A172 (cell line): Measurements from ENCODE around the gene CYP2J2. TPM values are rescaled to one million over a fixed set of nuclear protein-coding genes. Genes with fewer than 3 reads are reported as not detected.
A peak's percentile ranks its signal among the peaks of the same experiment; 100 is the strongest.
"Not testable (repeated sequence)": the region's sequence is repeated elsewhere in the genome, so short reads cannot be mapped to it uniquely, and the experiment has no call there.

Source experiments
- DNase-seq: peaks from one replicate; pipeline ENCODE4 v3.0.0-alpha.2; 2015; ENCODE audit warnings: low spot score
- total RNA-seq: library from RNA; depleted of rRNA; stranded (reverse); fragments of >200 nt; shearing (Covaris generic); gene quantifications from 2 replicates; pipeline ENCODE4 v1.2.3, GENCODE V29; 2014; rRNA removed

The CYP2J2 gene, protein sequence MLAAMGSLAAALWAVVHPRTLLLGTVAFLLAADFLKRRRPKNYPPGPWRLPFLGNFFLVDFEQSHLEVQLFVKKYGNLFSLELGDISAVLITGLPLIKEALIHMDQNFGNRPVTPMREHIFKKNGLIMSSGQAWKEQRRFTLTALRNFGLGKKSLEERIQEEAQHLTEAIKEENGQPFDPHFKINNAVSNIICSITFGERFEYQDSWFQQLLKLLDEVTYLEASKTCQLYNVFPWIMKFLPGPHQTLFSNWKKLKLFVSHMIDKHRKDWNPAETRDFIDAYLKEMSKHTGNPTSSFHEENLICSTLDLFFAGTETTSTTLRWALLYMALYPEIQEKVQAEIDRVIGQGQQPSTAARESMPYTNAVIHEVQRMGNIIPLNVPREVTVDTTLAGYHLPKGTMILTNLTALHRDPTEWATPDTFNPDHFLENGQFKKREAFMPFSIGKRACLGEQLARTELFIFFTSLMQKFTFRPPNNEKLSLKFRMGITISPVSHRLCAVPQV
- 0.24 TPM in 1 of 2 replicates, not detected in the other for total RNA-seq

DNA sequence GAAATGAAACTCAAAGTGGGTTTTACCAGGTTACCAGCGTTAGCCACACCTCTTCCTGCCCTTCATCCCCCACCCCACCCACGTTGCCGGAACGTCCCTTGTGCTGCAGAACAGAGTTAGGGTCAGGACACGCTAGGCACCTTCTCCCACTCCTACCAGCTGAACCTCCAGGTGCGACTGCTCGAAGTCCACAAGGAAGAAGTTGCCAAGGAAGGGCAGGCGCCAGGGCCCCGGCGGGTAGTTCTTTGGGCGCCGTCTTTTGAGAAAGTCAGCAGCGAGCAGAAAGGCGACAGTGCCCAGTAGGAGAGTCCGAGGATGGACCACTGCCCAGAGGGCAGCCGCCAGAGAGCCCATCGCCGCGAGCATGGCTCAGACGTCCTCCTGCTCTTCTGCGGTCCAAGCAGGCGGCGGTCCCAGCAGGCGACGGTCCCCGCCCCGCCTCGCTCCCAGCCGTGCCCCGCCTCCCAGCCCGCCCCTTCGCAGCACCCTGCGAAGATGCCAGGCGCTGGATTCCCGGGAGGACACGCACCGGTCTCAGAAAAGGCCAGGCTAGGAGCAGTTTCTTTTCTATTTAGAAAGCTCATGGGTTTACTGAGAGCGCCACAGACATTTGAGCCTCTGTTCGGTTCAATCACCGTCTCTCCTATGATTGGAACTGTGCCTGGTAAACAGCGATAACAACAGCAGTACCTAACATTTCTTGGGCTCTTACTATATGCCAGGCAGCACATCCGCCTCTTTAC, at the start of gene CYP2J2:
CYP2J2 (minus strand) TSS at position 393 of the 743 bp plus-strand sequence; CDS start at position 366, 27 bp downstream.
- DNase-seq = no peak

- no peak for DNase-seq
Observed at GRCh38 chr1:59973719-59974118, 47.1 kb upstream of the CYP2J2 start.

DNA sequence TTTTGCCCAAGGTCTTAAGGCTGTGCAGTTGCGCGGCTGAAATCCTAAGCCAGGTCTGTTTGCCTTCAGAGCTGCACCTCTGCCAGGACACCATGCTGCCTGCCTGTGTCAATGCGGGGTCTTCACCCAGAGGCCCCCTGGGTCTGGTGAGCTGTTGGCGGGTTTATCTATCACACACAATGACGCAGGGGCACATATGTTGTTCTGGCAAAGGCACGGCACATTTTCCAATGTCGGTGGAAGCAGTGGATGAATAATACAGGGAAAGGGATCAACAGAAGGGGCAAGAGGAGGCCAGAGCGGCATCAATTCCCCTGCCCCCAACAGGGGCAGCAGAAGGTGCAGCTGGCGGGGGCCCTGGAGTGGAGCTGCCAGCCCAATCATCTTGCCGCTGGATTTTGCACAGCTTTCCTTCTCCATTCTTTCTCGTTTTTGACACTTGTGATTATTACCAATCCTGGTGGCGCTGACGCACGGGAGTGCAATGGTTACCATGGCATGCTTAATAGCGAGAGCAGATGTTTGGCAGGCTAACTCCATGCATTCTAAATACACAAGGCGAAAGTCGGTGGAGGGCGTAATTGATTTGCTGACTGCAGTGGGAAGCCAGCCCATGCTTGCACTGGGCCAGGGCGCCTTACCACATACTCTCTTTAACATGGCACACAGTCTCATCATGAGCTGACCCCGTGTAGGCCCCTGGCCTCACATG, 45.8 kb upstream of the CYP2J2 start:
- no peak for DNase-seq

DNA sequence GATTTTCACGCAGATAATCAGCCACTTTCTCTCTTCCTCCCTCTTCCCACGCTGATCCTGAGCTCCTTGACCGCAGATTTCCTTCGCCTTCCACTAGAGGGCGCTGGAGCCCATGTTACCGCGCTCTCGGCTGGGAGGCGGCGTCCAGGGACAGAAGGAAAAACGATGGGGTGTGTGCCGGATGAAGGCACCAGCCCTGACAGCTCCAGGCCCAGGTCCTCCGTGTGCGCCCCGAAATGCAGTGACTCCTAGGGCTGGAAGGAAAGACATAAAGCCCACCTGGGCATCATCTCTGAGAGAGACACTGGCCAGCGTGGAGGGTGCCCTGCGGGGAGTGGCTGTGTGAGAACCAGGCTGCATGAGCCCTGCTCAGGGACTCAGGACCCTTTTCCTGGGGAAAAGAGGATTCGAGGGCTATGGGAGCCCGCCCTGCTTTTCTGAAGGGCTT, 44.9 kb upstream of the CYP2J2 start:
- peak; percentile 32 for DNase-seq

DNA sequence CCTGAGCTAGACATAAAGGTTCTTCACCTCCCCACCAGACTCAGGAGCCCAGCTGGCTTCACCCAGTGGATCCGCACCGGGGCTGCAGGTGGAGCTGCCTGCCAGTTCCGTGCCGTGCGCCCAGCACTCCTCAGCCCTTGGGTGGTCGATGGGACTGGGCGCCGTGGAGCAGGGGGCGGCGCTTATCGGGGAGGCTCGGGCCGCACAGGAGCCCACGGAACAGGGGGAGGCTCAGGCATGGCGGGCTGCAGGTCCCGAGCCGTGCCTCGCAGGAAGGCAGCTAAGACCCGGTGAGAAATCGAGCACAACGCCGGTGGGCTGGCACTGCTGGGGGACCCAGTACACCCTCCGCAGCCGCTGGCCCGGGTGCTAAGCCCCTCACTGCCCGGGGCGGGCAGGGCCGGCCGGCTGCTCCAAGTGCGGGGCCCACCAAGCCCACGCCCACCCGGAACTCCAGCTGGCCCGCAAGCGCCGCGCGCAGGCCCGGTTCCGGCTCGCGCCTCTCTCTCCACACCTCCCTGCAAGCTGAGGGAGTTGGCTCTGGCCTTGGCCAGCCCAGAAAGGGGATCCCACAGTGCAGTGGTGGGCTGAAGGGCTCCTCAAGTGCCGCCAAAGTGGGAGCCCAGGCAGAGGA, 43.1 kb upstream of the CYP2J2 start:
- DNase-seq = not testable (repeated sequence)

DNA sequence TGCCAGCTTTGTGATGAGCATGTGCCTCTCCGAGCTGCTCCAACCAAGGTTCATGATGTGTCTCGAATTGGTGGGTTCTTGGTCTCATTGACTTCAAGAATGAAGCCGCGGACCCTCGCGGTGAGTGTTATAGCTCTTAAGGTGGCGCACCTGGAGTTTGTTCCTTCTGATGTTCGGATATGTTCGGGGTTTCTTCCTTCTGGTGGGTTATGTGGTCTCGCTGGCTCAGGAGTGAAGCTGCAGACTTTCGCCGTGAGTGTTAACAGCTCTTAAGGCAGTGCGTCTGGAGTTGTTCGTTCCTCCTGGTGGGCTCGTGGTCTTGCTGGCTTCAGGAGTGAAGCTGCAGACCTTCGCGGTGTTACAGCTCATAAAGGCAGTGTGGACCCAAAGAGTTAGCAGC, 42.2 kb upstream of the CYP2J2 start:
- DNase-seq = not testable (repeated sequence)

GRCh38 chr1:59967780-59968179, 41.2 kb upstream of the CYP2J2 start:
- no peak for DNase-seq

DNA sequence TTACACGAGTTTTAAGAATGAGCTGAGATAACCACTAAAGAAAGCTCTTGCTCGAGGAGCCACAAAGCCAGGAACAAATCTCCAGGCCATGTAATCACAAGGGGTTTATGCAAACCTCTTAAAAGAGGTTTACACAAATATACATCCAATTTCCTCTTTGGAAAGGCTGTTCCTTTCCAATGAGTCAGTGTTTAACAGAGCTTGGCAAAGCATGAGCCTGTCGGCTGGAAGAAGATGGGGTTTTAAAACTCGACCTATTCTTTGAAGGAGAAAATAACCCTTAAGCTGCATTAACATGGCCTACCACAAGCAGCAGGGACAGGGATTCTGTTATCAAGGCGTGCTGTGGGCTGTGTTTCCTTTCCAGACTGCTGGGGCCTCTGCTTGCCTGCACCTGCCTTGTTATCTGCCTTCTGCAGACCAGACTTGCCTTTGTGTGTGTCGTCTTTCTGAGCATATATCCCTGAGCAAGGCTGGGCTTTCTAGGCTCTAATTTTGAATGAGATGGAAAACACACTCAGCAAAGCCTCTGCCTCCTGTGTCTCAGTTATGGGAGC, 40.6 kb upstream of the CYP2J2 start:
- no peak for DNase-seq

- DNase-seq = no peak
Observed at GRCh38 chr1:59952065-59952464, 25.5 kb upstream of the CYP2J2 start.

- no peak for DNase-seq
Observed at GRCh38 chr1:59949648-59950047, 23.1 kb upstream of the CYP2J2 start.

GRCh38 chr1:59948990-59949389, 22.4 kb upstream of the CYP2J2 start:
- no peak for DNase-seq

DNA sequence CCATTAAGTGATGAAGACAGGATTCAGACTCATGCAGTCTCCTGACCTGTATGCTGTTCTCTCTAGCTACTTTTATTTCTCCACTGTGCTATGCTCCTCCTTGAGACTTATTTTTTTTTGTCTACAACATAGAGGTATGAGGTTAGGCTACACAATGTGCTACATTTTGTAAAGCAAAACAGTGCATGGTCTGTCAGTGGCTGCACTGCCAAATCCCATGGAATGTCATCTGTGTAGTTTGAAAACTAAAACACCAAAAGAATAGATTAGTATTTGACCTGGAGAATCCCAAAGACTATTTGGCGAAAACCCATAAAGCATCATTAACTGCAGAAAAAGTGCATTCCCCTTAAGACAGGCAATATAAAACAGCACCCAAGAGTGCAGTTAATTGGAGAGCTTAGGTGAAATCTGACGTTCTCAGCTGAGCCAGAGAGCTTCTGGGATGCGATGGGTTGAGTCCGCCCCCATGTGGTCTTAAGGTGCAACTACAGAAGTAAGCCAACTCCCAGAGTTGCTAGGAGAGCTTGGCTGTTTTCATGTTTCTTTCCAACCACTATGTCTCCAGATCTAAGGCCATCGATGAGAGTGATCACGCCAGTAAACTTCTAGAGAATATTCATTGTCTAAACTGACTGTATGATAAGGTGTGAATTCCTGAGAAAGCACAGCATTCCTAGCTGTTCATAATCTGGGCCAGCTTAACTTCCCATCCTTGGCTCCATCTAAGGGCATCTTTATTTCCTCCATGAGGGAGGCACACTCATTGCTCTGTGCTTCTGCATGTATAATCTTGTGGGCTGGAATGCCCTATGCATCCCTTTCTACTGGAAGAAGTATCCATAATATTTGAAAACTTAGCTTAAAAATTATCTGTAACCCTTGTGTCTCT, 20.7 kb upstream of the CYP2J2 start:
- DNase-seq = peak; percentile 45

DNA sequence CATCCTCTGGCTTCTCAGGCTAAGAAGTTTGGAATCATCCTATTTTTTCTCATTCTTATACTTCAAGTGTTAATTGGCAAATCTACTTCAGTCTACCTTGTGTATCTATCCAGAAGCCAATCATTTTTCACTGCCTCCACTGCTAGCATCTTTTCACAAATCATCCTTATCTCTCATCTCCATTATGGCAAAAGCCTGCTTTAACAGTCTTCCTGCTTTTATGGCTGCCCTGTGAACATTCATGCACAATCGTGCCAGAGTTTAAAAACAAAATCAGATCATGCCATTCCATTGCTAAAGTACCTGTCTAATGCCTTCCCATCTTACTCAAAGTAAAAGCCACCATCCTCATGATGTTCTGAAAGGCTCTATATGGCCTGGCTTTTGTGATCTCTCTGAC, 19.2 kb upstream of the CYP2J2 start:
- DNase-seq = no peak

DNA sequence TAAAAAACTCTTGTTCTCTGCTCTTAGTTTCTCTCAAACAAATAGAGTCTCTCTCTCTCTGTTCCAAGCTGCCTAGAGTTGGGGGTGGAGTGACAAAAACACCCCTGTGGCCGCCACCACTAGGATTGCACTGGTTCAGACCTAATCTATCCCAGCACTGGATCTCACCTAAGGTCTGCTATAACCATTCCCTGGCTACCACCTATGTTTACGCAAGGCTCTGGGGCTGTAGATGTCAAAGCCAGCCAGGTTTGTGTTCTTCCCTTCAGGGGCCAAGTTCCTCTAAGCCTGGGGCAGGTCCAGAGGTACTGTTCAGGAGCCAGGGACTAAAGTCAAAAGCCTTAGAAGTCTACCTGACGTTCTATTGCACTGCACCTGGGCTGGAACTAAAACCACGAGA, 12.8 kb upstream of the CYP2J2 start:
- DNase-seq = no peak

DNA sequence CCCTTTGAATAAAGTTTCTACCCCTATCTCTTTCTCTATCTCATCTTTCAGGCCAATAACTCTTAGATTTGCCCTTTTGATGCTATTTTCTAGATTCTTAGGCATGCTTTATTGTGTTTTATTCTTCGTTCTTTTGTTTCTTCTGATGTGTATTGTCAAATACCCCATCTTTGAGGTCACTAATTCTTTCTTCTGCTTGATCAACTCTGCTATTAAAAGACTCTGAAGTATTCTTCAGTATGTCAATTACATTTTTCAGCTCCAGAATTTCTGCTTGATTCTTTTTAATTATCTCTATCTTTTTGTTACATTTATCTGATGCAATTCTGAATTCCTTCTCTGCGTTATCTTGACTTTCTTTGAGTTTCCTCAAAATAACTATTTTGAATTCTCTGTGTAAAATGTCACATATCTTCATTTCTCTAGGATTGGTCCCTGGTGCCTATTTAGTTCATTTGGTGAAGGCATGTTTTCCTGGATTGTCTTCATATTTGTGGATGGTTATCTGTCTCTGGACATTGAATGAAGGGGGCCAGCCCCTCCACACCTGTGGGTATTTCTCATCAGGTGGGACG, 11.2 kb upstream of the CYP2J2 start:
- DNase-seq = no peak

DNA sequence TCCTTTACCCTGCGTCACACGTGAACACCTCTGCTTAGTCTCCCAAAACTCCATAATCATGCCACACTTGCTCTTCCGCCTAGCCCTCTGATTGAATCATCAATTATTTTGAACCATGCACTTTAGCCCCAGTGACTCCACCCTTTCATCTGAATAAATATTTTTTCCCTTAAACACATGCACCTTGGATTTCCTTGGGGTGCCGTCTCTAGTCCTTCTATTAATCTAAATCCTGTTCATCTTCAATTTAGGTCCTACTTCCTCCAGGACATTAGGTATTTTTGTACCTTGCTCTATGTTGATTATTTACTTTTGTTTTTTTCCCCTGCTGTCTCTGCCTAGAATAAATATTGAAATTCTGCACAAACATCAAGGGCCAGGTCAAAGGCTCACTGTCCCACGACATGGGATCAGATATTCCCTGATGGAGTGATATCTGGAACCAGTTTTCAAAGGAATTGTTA, 9.8 kb upstream of the CYP2J2 start:
- no peak for DNase-seq

DNA sequence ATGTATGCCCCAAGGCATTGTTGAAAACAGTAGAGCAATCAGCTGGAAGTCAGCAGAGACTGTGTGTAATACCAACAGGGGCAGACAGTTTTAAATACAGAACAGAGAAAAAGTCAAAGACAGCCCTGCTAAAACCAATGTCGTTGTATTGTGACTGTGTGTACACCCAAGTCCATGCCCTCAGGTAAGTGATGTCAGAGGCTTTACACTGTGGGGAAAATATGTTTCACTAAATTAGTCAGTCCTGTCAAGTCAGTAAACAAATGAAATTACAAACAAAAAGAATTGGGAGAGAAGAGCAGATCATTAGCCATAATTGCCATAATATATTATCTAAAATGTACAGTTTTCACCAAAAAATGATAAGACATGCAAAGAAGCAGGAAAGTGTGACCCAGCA, 2.4 kb upstream of the CYP2J2 start:
- DNase-seq = no peak

DNA sequence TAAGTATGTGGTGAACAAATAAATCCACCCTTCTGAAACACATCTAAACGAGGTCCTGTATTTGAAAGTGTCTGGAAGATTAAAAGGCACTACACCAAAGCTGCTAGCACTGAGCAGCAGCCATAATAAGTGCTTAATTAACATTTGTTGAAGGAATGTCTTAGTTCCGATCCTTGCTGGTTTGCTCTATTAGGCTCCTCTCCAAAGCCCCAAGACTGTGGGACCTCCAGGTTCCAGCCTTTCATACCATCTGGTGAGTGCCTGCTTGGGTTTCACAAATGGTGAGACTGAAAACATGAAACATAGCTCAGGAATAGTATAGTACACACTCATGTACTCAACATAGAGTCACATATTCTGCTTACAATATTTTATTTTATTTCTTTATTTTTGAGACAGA, 640 bp upstream of the CYP2J2 start:
- no peak for DNase-seq

- no peak for DNase-seq
Observed at GRCh38 chr1:59924653-59925052, 1.9 kb downstream of the CYP2J2 start.
